Measurements from ENCODE around the gene PPP4R4. TPM values are rescaled to one million over a fixed set of nuclear protein-coding genes. Genes with fewer than 3 reads are reported as not detected.
"Not testable (repeated sequence)": the region's sequence is repeated elsewhere in the genome, so short reads cannot be mapped to it uniquely, and the experiment has no call there.

Gene PPP4R4
- total RNA-seq, 1 donor from 2014 or later: 1.9 TPM

DNA sequence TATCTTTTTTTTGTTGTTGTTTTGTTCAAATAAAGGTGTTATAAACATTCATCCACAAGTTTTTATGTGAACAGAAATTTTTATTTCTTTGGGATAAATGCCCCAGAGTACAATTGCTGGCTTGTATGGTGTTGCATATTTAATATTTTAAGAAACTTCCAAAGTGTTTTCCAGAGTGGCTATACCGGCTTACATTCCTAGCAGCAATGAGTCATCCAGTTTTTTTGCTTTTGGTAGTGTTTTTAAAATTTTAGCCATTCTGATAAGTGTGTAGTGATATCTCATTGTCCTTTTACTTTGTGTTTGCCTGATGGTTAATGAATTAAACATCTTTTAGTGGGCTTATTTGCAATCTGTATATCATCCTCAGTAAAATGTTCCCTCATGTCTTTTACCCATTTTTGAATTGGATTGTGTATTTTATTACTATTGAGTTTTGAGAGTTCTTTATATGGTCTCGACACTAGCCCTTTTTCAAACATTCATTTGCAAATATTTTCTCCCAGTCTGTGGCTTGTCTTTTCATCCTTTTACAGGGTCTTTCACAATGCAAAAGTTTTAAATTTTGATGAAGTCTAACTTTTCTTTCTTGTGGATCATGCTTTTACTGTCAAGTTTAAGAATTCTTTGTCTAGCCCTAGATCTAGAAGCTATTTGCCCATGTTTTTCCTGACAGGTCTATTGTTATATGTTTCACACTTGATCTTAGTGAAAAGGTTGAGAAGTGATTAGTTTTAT is 29.5 kb downstream of the PPP4R4 start:
- no peaks in the 10 kb centered on the region for H3K4me1 Mint-ChIP-seq (ENCODE audit: unreplicated experiment)
- H3K27ac Mint-ChIP-seq: no peak overlapping the region

DNA sequence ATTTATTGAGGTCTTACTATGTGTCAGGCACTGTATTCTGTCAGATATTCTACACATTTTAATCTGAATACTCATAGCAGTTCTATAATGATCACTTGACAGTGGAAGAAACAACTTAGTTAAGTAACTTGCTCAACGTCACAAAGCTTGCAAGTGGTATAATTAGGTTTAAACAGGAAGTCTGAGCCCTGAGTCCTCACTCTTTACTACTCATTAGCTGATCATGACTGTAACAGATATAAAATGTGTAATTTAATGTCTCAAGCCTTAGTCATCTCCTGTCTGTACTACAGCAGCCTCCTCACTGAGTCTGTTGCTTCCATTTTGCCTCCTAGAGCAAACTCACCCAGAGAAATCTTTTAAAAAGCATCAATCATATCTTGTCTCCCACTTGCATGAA is 38.9 kb downstream of the PPP4R4 start:
- H3K9me3 Mint-ChIP-seq: peaks cover 5% of the 10 kb centered on the region
- TF ChIP-seq, protein P1, sequence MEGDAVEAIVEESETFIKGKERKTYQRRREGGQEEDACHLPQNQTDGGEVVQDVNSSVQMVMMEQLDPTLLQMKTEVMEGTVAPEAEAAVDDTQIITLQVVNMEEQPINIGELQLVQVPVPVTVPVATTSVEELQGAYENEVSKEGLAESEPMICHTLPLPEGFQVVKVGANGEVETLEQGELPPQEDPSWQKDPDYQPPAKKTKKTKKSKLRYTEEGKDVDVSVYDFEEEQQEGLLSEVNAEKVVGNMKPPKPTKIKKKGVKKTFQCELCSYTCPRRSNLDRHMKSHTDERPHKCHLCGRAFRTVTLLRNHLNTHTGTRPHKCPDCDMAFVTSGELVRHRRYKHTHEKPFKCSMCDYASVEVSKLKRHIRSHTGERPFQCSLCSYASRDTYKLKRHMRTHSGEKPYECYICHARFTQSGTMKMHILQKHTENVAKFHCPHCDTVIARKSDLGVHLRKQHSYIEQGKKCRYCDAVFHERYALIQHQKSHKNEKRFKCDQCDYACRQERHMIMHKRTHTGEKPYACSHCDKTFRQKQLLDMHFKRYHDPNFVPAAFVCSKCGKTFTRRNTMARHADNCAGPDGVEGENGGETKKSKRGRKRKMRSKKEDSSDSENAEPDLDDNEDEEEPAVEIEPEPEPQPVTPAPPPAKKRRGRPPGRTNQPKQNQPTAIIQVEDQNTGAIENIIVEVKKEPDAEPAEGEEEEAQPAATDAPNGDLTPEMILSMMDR (conservative IDR thresholded peaks at IDR 0.05): no peak

More for the DNA sequence above, 29.5 kb downstream of the PPP4R4 start:
- Mint-ChIP-seq H3K36me3 (no peaks in the 10 kb centered on the region), H3K9me3 (no peaks in the 10 kb centered on the region), H3K4me3 (no peak overlapping the region), H3K27me3 (no peaks in the 10 kb centered on the region)
- DNase-seq (ENCODE audit: extremely low spot score, unreplicated experiment): no peak
- TF ChIP-seq, protein P1 (conservative IDR thresholded peaks at IDR 0.05): no peak

GRCh38 chr14:94213741-94214140 is 39.6 kb downstream of the PPP4R4 start:
- H3K27ac Mint-ChIP-seq: no peak overlapping the region
- no peaks in the 10 kb centered on the region for H3K4me1 Mint-ChIP-seq (ENCODE audit: unreplicated experiment)
- H3K4me3 Mint-ChIP-seq: no peak overlapping the region
- no peaks in the 10 kb centered on the region for H3K36me3 Mint-ChIP-seq
- no peak for DNase-seq (ENCODE audit: extremely low spot score, unreplicated experiment)
- peaks cover 3% of the 10 kb centered on the region for H3K27me3 Mint-ChIP-seq
- peaks cover 5% of the 10 kb centered on the region for H3K9me3 Mint-ChIP-seq
- TF ChIP-seq, protein P1 (conservative IDR thresholded peaks at IDR 0.05): no peak

More for the DNA sequence above, 38.9 kb downstream of the PPP4R4 start:
- Mint-ChIP-seq H3K36me3 (no peaks in the 10 kb centered on the region), H3K4me3 (no peak overlapping the region), H3K27me3 (peaks cover 3% of the 10 kb centered on the region), H3K27ac (no peak overlapping the region), H3K4me1 (ENCODE audit: unreplicated experiment) (no peaks in the 10 kb centered on the region)
- DNase-seq (ENCODE audit: extremely low spot score, unreplicated experiment): no peak

DNA sequence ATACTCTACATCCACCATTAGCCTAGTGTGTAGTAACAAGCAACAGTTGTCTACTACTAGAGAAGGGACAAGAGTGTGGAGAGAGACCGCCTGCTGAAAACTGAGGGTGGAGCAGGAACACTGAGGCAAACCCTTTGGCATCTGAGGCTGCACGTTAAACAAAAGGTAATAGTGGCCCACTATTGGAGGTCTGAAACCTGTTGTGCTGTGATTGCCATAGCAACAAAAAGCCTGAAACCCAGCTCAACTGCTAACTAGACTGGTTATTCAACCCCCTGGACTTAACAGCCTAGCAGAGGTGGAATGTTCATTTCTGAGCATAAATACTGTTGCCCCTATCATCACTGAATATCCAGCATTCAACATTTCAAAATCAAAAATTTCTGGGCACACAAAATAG is 43.0 kb downstream of the PPP4R4 start:
- no peaks in the 10 kb centered on the region for H3K27me3 Mint-ChIP-seq
- DNase-seq (ENCODE audit: extremely low spot score, unreplicated experiment): no peak
- H3K36me3 Mint-ChIP-seq: no peaks in the 10 kb centered on the region
- TF ChIP-seq, protein P1 (conservative IDR thresholded peaks at IDR 0.05): no peak
- peaks cover 8% of the 10 kb centered on the region for H3K9me3 Mint-ChIP-seq
- peak overlapping the region; percentile 4 for H3K4me3 Mint-ChIP-seq
- peak overlapping the region; percentile 70 for H3K27ac Mint-ChIP-seq
- H3K4me1 Mint-ChIP-seq (ENCODE audit: unreplicated experiment): no peaks in the 10 kb centered on the region

DNA sequence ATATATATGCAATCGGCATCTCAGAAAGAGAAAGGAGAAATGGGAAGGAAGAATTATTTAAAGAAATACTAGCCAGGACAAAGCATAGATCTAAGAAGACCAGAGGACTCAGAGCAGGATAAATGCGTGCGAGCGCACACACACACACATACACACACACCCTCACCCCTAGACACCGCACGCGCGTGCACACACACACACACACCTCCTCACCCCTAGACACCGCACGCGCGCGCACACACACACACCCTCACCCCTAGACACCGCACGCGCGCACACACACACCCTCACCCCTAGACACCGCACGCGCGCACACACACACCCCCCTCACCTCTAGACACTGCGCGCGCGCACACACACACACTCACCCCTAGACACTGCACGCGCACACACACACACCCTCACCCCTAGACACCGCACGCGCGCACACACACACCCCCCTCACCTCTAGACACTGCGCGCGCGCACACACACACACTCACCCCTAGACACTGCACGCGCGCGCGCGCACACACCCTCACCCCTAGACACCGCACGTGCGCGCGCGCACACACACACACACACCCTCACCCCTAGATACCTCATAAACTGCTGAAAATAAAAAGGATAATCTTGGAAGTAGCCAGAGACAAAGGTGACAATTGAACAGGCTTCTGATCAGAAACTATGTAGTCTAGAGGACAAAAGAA is 44.2 kb downstream of the PPP4R4 start:
- H3K36me3 Mint-ChIP-seq; H3K4me3 Mint-ChIP-seq; H3K27ac Mint-ChIP-seq; DNase-seq (ENCODE audit: extremely low spot score, unreplicated experiment); H3K4me1 Mint-ChIP-seq (ENCODE audit: unreplicated experiment); H3K27me3 Mint-ChIP-seq; H3K9me3 Mint-ChIP-seq: not testable (repeated sequence)

GRCh38 chr14:94224040-94224439 is 49.9 kb downstream of the PPP4R4 start:
- TF ChIP-seq, protein P1 (conservative IDR thresholded peaks at IDR 0.05): no peak
- peaks cover 3% of the 10 kb centered on the region for H3K9me3 Mint-ChIP-seq

More at GRCh38 chr14:94224040-94224439, 49.9 kb downstream of the PPP4R4 start:
- Mint-ChIP-seq H3K4me3 (no peak overlapping the region), H3K36me3 (no peaks in the 10 kb centered on the region), H3K4me1 (ENCODE audit: unreplicated experiment) (no peaks in the 10 kb centered on the region), H3K27me3 (peaks cover 2% of the 10 kb centered on the region), H3K27ac (no peak overlapping the region)
- DNase-seq (ENCODE audit: extremely low spot score, unreplicated experiment): no peak

All from type B pancreatic cell (in vitro differentiated cells).